Mammary epithelial cell (primary cell): ENCODE data around the gene RARB.

Experiments
- CTCF ChIP-seq, 2 donors: IDR thresholded peaks in 1 of 2; conservative IDR thresholded peaks in 1 of 2; 2 replicates each; pipeline ENCODE4 v1.5.1; 2011 to 2012; ENCODE audit warnings: inconsistent platforms in 2 of 2, low read length in 2 of 2, mild to moderate bottlenecking in 2 of 2, control low read depth in 1 of 2, low read depth in 1 of 2; ENCODE audit not compliant: insufficient read depth in 1 of 2; ENCODE audit errors: extremely low read depth in 1 of 2
- EZH2 ChIP-seq: IDR thresholded peaks from 2 replicates; pipeline ENCODE4 v1.6.1; 2012; ENCODE audit warnings: low read length, inconsistent platforms, borderline replicate concordance

GRCh38 chr3:25430287-25430934 is 2.3 kb downstream of the RARB start:
- TF ChIP-seq EZH2 = no peak
- no peak for TF ChIP-seq CTCF (conservative IDR thresholded peaks at IDR 0.05 in 1 of 2, IDR thresholded peaks at IDR 0.05 in 1 of 2; ENCODE audit: extremely low read depth in 1 of 2, insufficient read depth in 1 of 2, low read depth in 1 of 2, low read length in 2 of 2)
